ENCODE results near the gene ACAD11.
A peak's percentile ranks its signal among the peaks of the same experiment; 100 is the strongest.
"Not testable (repeated sequence)": the region's sequence is repeated elsewhere in the genome, so short reads cannot be mapped to it uniquely, and the experiment has no call there.

Gene ACAD11

DNA sequence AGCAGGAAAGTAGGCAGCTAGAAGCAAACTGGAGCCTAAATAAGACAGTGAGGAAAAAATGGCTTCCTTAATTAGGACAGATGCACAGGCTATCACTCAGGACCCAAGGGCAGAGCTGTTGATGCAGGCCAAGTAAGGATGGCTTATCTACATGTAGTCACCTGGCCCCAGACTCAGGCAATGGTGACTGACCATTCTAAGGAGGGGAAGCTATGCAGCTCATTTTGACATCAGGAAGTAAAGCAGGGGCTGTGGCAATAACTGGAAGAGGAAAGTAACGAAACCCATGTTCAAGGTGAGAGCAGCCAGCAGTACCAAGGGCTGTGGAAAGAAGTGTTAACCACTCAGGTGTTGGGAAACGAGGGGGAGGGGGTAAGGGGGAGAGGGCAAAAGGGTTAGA lies 16.2 kb downstream of the ACAD11 start:
- FAIRE-seq = no peak

- no peak for FAIRE-seq
Measured at GRCh38 chr3:132642539-132642847, 17.1 kb downstream of the ACAD11 start.

DNA sequence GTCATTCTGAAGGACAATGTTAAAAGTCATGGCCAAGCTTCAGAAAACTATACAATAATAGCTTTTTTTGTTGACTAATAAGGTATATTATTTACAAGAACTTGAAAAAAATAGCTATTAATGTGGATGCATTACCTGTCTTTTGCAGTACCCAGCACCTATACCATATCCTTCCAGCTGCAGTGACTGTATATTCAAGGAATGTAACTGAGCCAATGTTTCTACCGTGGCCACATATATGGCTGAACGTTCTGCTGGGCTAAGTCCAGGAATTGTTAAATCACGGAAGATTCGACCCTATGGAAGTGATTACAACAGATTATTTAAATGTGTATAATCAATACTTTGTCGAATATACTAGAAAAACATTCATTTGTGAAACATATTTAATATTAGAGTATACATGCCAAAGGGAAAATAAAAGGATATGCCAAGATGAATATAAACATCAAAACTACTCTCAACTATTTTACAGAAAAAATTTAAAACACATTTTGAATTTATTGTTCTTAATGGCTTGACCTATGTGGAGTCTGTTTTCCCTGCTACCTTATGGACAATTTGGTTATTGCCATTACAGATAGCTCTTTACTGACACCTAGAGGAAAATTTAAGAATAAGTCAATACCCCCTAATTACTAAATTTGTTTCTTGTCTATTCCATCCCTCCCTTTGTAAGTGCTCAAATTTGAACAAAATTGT lies 17.6 kb downstream of the ACAD11 start:
- peak; percentile 97 for FAIRE-seq

- not testable (repeated sequence) for FAIRE-seq
Measured at GRCh38 chr3:132641427-132641826, 18.2 kb downstream of the ACAD11 start.

GRCh38 chr3:132638706-132639105 lies 20.9 kb downstream of the ACAD11 start:
- no peak for FAIRE-seq

GRCh38 chr3:132637590-132637989 lies 22.0 kb downstream of the ACAD11 start:
- FAIRE-seq = peak; percentile 94

DNA sequence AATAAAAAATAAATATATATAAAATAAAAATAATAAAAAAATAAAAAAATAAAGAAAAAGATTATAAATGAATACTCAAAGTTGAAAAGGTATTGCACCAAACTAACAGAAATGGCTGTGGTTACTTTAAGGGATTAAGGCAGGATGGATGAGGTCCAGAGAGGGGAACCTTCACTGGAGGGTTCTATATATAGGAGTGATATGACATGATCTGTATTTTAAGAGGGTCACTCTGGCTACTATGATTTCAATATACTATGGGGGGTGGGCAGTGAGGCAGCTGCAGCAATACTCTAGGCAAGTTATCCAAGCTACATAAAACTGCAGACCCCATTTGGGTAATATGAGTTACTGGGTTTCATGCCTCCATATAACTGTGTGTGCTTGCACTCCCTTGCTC lies 24.6 kb downstream of the ACAD11 start:
- no peak for FAIRE-seq

- FAIRE-seq = no peak
Measured at GRCh38 chr3:132630612-132631011, 29.0 kb downstream of the ACAD11 start.

GRCh38 chr3:132629928-132630327 lies 29.7 kb downstream of the ACAD11 start:
- FAIRE-seq = no peak

DNA sequence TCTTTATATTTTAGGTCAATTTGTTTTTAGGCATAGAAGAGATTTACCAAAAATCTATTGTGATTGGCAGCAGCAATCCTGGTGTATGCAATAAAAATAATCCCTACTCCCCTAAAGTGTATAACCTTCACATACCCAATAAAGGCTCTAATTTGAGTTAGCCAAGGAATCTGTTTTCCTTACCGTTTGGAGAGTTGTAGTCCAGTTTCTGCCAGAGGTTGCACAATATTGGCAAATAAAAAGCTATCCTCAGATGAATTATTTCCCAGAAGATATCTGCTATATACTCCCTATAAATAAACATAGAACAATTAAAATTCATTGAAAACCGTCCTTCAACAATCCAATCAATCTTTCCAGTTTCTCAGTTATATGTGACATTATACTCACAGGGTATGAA lies 31.5 kb downstream of the ACAD11 start:
- peak; percentile 64 for FAIRE-seq

DNA sequence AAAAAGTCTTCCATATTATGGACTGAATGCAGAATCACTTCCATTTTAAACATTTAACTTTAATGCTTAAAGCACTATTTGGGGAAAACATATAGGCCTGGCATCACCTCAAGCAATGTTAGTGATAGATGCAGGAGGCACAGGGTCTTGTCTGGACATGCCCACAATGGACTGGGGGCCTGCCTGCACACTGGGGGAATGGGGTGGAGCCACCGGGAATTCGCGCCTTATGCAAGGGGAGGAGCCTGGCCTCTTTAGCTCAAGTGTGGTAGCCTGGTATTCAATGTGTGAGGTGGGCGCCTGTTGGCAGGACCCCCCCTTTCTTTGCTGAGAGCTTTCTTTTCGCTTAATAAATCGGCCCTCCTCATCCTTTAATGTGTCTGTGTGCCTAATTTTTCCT lies 32.7 kb downstream of the ACAD11 start:
- FAIRE-seq = no peak

GRCh38 chr3:132625613-132626012 lies 34.0 kb downstream of the ACAD11 start:
- no peak for FAIRE-seq

GRCh38 chr3:132624790-132625189 lies 34.8 kb downstream of the ACAD11 start:
- FAIRE-seq = no peak

DNA sequence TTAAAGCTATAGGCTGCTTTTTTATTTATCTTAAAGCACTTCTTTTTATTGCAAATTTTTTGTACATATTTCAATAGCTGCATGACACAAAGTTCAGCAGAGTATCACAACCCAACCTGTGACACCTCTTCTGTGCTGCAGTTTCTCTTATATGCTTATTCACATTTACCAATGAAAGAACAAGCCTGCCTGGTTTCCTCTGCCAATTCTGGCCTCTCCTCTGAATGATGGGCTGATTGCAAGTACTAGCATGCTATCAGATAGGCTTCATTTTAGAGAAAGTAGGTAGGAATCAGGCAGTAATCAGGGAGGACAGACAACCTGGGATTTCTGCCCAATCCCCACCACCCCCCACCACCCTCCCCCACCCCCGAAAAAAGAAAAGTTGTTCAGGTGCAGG lies 36.0 kb downstream of the ACAD11 start:
- no peak for FAIRE-seq

DNA sequence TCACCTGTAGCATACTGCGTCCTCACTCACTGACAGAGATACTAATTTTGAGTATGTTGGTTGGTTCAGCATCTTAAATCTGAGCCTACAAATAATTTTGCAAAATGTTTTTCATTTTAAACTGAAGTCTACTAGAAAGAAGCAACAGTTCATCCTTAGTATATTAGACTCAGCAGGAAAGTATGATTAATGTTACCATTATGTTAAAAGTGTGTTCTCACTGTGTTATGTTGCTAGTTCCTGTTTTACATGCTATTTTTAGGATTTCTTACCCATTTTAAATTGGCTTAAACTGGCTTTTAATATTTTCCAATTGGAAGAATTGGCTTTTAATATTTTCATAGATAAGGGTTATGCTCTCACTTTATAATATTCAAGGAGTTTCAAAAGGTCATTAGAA lies 36.8 kb downstream of the ACAD11 start:
- FAIRE-seq = no peak

GRCh38 chr3:132622148-132622547 lies 37.5 kb downstream of the ACAD11 start:
- peak; percentile 76 for FAIRE-seq

DNA sequence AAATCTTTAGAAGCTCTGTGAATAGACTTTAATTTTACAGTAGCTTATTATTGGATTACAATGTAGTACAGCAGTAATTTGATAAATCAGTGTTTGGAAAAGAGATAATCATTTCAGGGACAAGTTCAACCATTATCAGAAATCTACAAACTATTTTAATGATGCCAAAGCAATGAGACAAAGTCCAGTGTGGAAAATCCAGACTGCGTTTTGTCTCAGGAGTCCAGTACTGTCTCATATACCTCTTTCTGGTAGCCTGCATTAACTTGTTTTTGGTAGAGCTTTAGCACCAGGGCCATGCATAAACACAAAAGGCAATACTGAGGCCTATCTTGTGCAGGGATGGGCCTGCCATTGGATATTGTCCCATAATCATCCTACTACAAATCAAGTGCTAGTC lies 42.8 kb downstream of the ACAD11 start:
- no peak for FAIRE-seq

- FAIRE-seq = no peak
Measured at GRCh38 chr3:132615881-132616280, 43.7 kb downstream of the ACAD11 start.

DNA sequence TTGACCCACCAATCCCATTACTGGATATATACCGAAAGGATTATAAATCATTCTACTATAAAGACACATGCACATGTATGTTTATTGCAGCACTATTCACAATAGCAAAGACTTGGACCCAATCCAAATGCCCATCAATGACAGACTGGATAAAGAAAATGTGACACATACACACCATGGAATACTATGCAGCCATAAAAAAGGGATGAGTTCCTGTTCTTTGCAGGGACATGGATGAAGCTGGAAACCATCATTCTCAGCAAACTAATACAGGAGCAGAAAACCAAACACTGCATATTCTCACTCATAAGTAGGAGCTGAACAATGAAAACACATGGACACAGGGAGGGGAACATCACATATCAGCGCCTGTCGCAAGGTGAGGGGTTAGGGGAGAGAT lies 44.3 kb downstream of the ACAD11 start:
- not testable (repeated sequence) for FAIRE-seq

GRCh38 chr3:132606620-132607019 lies 53.0 kb downstream of the ACAD11 start:
- not testable (repeated sequence) for FAIRE-seq

DNA sequence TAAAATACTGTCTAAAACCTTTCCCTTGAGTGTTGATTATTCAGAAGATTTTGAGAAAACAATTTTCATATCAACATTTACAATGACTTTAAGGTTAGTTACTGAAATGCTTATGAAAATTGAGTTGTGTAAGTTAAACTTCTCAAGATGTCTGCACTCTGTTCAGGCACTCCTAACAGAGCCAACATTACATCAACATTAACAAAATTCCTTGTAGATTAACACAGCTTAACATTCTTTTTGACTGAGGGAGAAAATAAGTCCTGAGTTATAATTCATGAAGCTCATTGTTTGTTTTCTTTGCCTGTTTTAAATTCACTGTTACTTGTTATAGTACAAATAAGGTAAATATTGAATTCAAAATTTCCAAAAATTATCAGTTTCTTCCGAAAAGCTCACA lies 53.5 kb downstream of the ACAD11 start:
- no peak for FAIRE-seq

DNA sequence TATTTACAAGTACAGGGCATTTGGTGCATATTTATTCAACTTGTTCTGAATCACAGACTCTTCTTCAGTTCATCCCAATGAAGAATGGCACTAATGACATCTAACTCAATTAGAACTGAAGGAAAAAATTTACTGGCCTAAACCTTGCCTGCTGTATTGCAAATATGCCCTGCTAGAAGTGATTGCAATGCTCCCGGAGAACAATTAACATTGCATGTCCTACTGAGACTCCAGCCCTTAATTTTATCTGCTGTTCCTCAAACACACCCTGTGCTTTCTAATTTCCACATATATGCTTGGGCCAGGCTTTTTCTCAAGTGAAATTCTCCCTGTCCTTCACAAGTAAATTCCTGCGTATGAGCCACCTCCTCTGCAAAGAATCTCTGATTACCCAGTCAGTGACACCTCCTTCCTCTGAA lies 54.2 kb downstream of the ACAD11 start:
- FAIRE-seq = no peak

- not testable (repeated sequence) for FAIRE-seq
Measured at GRCh38 chr3:132600614-132601013, 59.0 kb downstream of the ACAD11 start.

- FAIRE-seq = no peak
Measured at GRCh38 chr3:132598181-132598580, 61.4 kb downstream of the ACAD11 start.

DNA sequence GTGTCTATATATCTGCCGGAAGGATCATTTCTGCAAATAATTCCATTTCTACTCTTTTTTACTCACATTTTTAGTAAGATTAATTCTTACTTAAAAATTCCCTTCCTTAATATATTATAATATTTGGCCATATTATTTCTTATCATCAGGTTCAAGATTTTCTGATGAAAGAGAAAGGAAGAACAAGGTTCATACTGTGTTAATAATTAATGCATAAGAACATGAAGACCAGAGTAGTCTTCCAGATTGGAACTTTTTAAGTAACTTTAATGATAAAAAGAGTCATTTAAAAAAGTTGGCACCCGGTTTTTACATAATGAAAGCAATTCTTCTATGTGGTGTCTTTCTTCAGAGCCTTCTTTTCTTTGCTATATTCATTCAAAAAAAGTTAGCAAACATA lies 61.9 kb downstream of the ACAD11 start:
- peak; percentile 43 for FAIRE-seq
